ENCODE measurements around the gene MAP3K4.
"Not testable (repeated sequence)": the region's sequence is repeated elsewhere in the genome, so short reads cannot be mapped to it uniquely, and the experiment has no call there.

MAP3K4 gene

DNA sequence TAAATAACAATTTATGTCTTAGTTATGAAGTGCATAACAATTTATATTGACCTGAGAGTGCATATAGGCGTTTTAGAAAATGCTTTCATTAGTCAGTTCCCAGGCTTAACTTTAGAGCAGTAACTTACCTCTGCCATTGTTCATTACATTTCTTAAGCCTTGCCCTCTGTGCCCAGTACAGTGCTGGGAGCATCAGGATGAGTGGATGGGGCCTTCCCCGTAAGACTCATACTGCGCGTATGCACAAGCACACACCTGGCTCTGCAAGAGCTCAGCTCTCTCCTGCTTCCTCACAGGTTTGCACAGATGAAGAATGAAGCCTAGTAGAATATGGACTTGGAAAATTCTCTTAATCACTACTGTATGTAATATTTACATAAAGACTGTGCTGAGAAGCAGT lies 125.0 kb downstream of the MAP3K4 start:
- TF ChIP-seq, protein P1, sequence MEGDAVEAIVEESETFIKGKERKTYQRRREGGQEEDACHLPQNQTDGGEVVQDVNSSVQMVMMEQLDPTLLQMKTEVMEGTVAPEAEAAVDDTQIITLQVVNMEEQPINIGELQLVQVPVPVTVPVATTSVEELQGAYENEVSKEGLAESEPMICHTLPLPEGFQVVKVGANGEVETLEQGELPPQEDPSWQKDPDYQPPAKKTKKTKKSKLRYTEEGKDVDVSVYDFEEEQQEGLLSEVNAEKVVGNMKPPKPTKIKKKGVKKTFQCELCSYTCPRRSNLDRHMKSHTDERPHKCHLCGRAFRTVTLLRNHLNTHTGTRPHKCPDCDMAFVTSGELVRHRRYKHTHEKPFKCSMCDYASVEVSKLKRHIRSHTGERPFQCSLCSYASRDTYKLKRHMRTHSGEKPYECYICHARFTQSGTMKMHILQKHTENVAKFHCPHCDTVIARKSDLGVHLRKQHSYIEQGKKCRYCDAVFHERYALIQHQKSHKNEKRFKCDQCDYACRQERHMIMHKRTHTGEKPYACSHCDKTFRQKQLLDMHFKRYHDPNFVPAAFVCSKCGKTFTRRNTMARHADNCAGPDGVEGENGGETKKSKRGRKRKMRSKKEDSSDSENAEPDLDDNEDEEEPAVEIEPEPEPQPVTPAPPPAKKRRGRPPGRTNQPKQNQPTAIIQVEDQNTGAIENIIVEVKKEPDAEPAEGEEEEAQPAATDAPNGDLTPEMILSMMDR (IDR thresholded peaks at IDR 0.05): no peak
- H3K27me3 ChIP-seq: no peaks in the 10 kb centered on the region
- no peak overlapping the region for H3K27ac ChIP-seq
- peaks cover 47% of the 10 kb centered on the region for H3K36me3 ChIP-seq
- H3K4me1 ChIP-seq (ENCODE audit: control insufficient read depth in 1 of 2, insufficient read depth in 1 of 2, low read depth in 1 of 2, low read length in 1 of 2): peaks cover 0 to 4% of the 10 kb centered on the region in 2 experiments
- H3K9me3 ChIP-seq: no peaks in the 10 kb centered on the region
- H3K4me3 ChIP-seq (ENCODE audit: low read depth in 1 of 2, low read length in 1 of 2): no peak overlapping the region

DNA sequence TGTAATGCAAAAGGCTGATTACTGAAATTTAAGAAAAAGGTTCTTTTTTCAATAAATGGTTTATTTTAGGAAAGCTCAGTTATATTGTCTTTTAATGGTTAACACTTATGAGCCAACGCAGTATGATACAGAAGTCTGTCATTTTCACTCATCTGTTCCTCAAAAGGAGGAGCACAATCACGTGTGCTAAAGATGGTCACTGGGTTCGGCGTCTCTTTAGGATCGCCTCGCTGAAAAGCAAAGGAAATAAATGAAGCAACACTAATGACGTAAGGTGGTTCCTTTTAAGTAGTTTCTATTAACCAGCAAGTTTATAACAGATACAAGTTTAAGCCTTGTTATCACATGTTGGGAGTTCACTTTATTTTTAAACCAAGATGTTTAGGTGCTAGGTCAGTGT lies 125.7 kb downstream of the MAP3K4 start:
- no peaks in the 10 kb centered on the region for H3K27me3 ChIP-seq
- TF ChIP-seq, protein P1 (IDR thresholded peaks at IDR 0.05): no peak
- no peak overlapping the region for H3K27ac ChIP-seq
- H3K4me1 ChIP-seq (ENCODE audit: control insufficient read depth in 1 of 2, insufficient read depth in 1 of 2, low read depth in 1 of 2, low read length in 1 of 2): peaks cover 0 to 4% of the 10 kb centered on the region in 2 experiments
- no peak overlapping the region for H3K4me3 ChIP-seq (ENCODE audit: low read depth in 1 of 2, low read length in 1 of 2)
- peaks cover 40% of the 10 kb centered on the region for H3K36me3 ChIP-seq
- H3K9me3 ChIP-seq: no peaks in the 10 kb centered on the region

DNA sequence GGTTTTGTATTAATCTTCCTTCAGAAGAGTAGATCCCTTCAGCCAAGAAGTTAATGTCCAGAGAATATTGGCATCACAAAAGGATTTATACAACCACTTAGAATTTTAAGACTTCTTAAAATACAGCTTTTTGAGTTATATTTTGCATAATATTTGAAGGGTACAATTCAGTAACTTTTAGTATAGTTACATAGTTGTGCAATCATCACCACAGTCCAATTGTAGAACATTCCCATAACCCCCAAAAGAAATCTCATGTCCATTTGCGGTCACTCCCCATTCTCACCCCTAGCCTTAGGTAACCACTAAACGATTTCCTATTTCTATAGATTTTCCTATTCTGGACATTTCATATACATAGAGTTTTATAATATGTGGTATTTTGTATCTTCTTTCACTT lies 126.4 kb downstream of the MAP3K4 start:
- Histone ChIP-seq H3K4me1 (ENCODE audit: control insufficient read depth in 1 of 2, insufficient read depth in 1 of 2, low read depth in 1 of 2, low read length in 1 of 2) (peaks cover 0 to 4% of the 10 kb centered on the region in 2 experiments), H3K27me3 (no peaks in the 10 kb centered on the region), H3K4me3 (ENCODE audit: low read depth in 1 of 2, low read length in 1 of 2) (no peak overlapping the region), H3K36me3 (peaks cover 35% of the 10 kb centered on the region), H3K9me3 (no peaks in the 10 kb centered on the region), H3K27ac (no peak overlapping the region)
- TF ChIP-seq, protein P1 (IDR thresholded peaks at IDR 0.05): no peak

DNA sequence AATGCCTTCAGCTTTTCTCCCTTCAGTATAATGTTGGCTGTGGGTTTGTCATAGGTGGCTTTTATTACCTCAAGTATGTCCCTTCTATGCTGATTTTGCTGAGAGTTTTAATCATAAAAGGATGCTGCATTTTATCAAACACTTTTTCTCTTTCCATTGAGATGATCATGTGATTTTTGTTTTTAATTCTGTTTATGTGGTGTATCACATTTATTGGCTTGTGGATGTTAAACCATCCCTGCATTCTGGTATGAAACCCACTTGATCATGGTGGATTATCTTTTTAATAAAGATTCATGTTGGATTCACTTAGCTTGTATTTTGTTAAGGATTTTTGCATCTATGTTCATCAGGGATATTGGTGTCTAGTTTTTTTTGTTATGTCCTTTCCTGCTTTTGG lies 131.8 kb downstream of the MAP3K4 start:
- not testable (repeated sequence) for H3K9me3 ChIP-seq; H3K36me3 ChIP-seq; H3K4me3 ChIP-seq (ENCODE audit: low read depth in 1 of 2, low read length in 1 of 2)

DNA sequence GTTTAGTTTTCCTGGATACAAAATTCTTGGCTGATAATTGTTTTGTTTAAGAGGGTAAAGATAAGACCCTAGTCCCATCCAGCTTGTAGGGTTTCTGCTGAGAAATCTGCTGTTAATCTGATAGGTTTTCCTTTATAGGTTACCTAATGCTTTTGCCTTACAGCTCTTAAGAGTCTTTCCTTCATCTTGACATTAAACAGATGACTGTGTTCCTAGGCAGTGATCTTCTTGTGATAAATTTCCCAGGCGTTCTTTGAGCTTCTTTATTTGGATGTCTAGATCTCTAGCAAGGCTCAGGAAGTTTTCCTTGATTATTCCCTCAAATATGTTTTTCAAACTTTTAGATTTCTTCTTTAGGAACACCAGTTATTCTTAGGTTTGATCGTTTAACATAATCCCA lies 134.0 kb downstream of the MAP3K4 start:
- H3K36me3 ChIP-seq: peaks cover 4% of the 10 kb centered on the region
- TF ChIP-seq, protein P1 (IDR thresholded peaks at IDR 0.05): no peak
- no peaks in the 10 kb centered on the region for H3K27me3 ChIP-seq

More for the DNA sequence above, 131.8 kb downstream of the MAP3K4 start:
- H3K27me3 ChIP-seq; H3K27ac ChIP-seq; H3K4me1 ChIP-seq (ENCODE audit: control insufficient read depth in 1 of 2, insufficient read depth in 1 of 2, low read depth in 1 of 2, low read length in 1 of 2): not testable (repeated sequence)

DNA sequence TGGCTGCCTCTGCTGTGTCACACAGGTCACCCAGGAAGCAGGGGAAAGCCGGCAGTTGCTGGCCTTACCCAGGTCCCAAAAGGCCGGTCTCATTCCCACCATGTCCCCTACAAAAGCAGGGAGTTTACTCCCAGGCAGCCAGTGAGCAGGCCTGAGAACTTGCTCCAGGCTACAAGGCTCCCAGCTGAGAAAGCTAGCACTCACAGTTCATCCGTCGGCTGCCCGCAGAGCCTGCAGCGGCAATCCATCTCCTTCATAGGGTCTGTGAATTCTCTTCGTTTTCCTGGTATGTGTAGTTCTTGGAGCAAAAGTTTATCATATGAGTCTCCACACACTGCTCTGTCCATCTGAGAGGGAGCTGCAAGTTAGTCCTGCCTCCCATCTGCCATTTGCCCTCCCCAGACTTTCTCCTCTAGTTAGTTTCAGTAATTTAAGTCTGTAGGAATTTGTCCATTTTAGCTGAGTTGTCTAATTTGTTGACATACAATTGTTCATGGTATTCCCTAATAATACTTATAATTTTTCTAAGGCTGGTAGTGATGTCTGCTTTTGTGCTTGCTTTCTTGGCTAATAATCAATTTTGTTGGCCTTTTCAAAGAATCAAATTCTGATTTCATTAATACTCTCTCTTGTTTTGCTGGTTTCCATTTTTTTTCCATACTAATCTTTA lies 135.6 kb downstream of the MAP3K4 start:
- Histone ChIP-seq H3K9me3 (no peaks in the 10 kb centered on the region), H3K4me1 (ENCODE audit: control insufficient read depth in 1 of 2, insufficient read depth in 1 of 2, low read depth in 1 of 2, low read length in 1 of 2) (no peaks in the 10 kb centered on the region)
- TF ChIP-seq, protein P1 (IDR thresholded peaks at IDR 0.05): no peak

More for the DNA sequence above, 134.0 kb downstream of the MAP3K4 start:
- no peaks in the 10 kb centered on the region for H3K9me3 ChIP-seq
- H3K4me3 ChIP-seq (ENCODE audit: low read depth in 1 of 2, low read length in 1 of 2): no peak overlapping the region
- no peak overlapping the region for H3K27ac ChIP-seq
- H3K4me1 ChIP-seq (ENCODE audit: control insufficient read depth in 1 of 2, insufficient read depth in 1 of 2, low read depth in 1 of 2, low read length in 1 of 2): no peaks in the 10 kb centered on the region

More for the DNA sequence above, 135.6 kb downstream of the MAP3K4 start:
- Histone ChIP-seq H3K27me3 (no peaks in the 10 kb centered on the region), H3K36me3 (peaks cover 6% of the 10 kb centered on the region), H3K27ac (no peak overlapping the region), H3K4me3 (ENCODE audit: low read depth in 1 of 2, low read length in 1 of 2) (no peak overlapping the region)

Data from neutrophil (primary cell).